Measurements from ENCODE around the gene ECSIT.

ECSIT gene

GRCh38 chr19:11495481-11495880, 33.5 kb downstream of the ECSIT start:
- no peak for TF ChIP-seq ZFX (IDR thresholded peaks at IDR 0.05)
- no peak for TF ChIP-seq CTCF (conservative IDR thresholded peaks at IDR 0.05)
- no peak overlapping the region for H3K27ac ChIP-seq

- no peak overlapping the region for H3K27ac ChIP-seq
- TF ChIP-seq ZFX (IDR thresholded peaks at IDR 0.05): no peak
- TF ChIP-seq CTCF (conservative IDR thresholded peaks at IDR 0.05): no peak
Observed at GRCh38 chr19:11494634-11495285, 34.2 kb downstream of the ECSIT start.

GRCh38 chr19:11489378-11489777, 39.6 kb downstream of the ECSIT start:
- no peak overlapping the region for H3K27ac ChIP-seq
- TF ChIP-seq CTCF (conservative IDR thresholded peaks at IDR 0.05): no peak

- TF ChIP-seq ZFX (IDR thresholded peaks at IDR 0.05) (no peak), CTCF (conservative IDR thresholded peaks at IDR 0.05) (no peak)
- H3K27ac ChIP-seq: no peak overlapping the region
Observed at GRCh38 chr19:11486661-11487503, 42.1 kb downstream of the ECSIT start.

GRCh38 chr19:11485245-11485837, 43.6 kb downstream of the ECSIT start:
- 0 out of 2 replicates have a peak overlapping the region, but pooled peaks have one; percentile 1 for H3K27ac ChIP-seq
- TF ChIP-seq CTCF (conservative IDR thresholded peaks at IDR 0.05): no peak
- TF ChIP-seq ZFX (IDR thresholded peaks at IDR 0.05): no peak

- H3K27ac ChIP-seq: peak overlapping the region; percentile 84
- no peak for TF ChIP-seq ZFX (IDR thresholded peaks at IDR 0.05)
- TF ChIP-seq CTCF (conservative IDR thresholded peaks at IDR 0.05): no peak
Observed at GRCh38 chr19:11483366-11484111, 45.4 kb downstream of the ECSIT start.

Measured in C4-2B (cell line).